HepG2 (cell line): ENCODE data around the gene CKS1B. TPM values are rescaled to one million over a fixed set of nuclear protein-coding genes. Genes with fewer than 3 reads are reported as not detected.

ENCODE experiments used
- ARNT2 ChIP-seq: sonication (generic); formaldehyde crosslinking; IDR thresholded peaks from 2 replicates; pipeline ENCODE4 v1.8.0; 2022; ENCODE audit warnings: mild to moderate bottlenecking, low read depth, missing genetic modification reagents, moderate library complexity
- BHLHE40 ChIP-seq: IDR thresholded peaks from 2 replicates; pipeline ENCODE4 v1.6.1; 2011; ENCODE audit warnings: low read length, improper control_type of control experiment
- CBFB ChIP-seq: sonication (generic); formaldehyde crosslinking; IDR thresholded peaks from 2 replicates; pipeline ENCODE4 v1.4.0; 2020; ENCODE audit warnings: missing genetic modification reagents
- CC2D1A ChIP-seq: sonication (generic); formaldehyde crosslinking; IDR thresholded peaks from 2 replicates; pipeline ENCODE4 v1.8.1; 2023; ENCODE audit warnings: mild to moderate bottlenecking, missing genetic modification reagents
- DNMT1 ChIP-seq: sonication (generic); formaldehyde crosslinking; IDR thresholded peaks from 2 replicates; pipeline ENCODE4 v1.5.1; 2020; ENCODE audit warnings: mild to moderate bottlenecking, missing genetic modification reagents
- HOXA9 ChIP-seq: sonication (generic); formaldehyde crosslinking; IDR thresholded peaks from 2 replicates; pipeline ENCODE4 v1.8.1; 2022; ENCODE audit warnings: missing genetic modification reagents, mild to moderate bottlenecking, moderate library complexity, borderline replicate concordance
- LBX2 ChIP-seq: sonication (generic); formaldehyde crosslinking; IDR thresholded peaks from 2 replicates; pipeline ENCODE4 v1.5.0; 2020; ENCODE audit warnings: missing genetic modification reagents, mild to moderate bottlenecking, borderline replicate concordance
- MIXL1 ChIP-seq: IDR thresholded peaks from 2 replicates; pipeline ENCODE4 v1.6.1; 2016
- PAXIP1 ChIP-seq: sonication (generic); formaldehyde crosslinking; conservative IDR thresholded peaks from 2 replicates; pipeline ENCODE4 v1.4.0; 2020; ENCODE audit warnings: mild to moderate bottlenecking, missing genetic modification reagents, moderate library complexity
- PITX1 ChIP-seq: sonication (generic); formaldehyde crosslinking; IDR thresholded peaks from 2 replicates; pipeline ENCODE4 v1.5.1; 2020; ENCODE audit warnings: mild to moderate bottlenecking, missing genetic modification reagents
- ZNF280D ChIP-seq: sonication (generic); formaldehyde crosslinking; IDR thresholded peaks from 2 replicates; pipeline ENCODE4 v1.5.1; 2020; ENCODE audit warnings: mild to moderate bottlenecking, missing genetic modification reagents
- ZNF597 ChIP-seq: sonication (generic); formaldehyde crosslinking; IDR thresholded peaks from 2 replicates; pipeline ENCODE4 v1.5.0; 2020; ENCODE audit warnings: missing genetic modification reagents
- ZNF687 ChIP-seq: sonication (generic); formaldehyde crosslinking; IDR thresholded peaks from 2 replicates; pipeline ENCODE4 v1.5.1; 2020; ENCODE audit warnings: mild to moderate bottlenecking, missing genetic modification reagents, moderate library complexity
- ZNF761 ChIP-seq: sonication (generic); formaldehyde crosslinking; conservative IDR thresholded peaks from 2 replicates; pipeline ENCODE4 v1.4.0; 2020; ENCODE audit warnings: mild to moderate bottlenecking, missing genetic modification reagents
- ZNF782 ChIP-seq: sonication (generic); formaldehyde crosslinking; IDR thresholded peaks from 2 replicates; pipeline ENCODE4 v1.4.0; 2020; ENCODE audit warnings: missing genetic modification reagents, mild to moderate bottlenecking, borderline replicate concordance
- polyA plus RNA-seq, 8 experiments: library from polyadenylated mRNA; depleted of rRNA in 3 of 8; stranded (reverse) in 7 of 8; unstranded in 1 of 8; fragments of >200 nt; fragmentation: Illumina TruSeq in 4 of 8; extraction: Trizol in 4 of 8; gene quantifications; 2 replicates each; pipeline versions ENCODE4 v1.2.1 to v1.2.3, GENCODE V29; 2011 to 2016; ENCODE audit warnings: low read depth in 4 of 8, missing spikeins in 1 of 8, mixed read lengths in 1 of 8; ENCODE audit not compliant: insufficient read depth in 1 of 8
- total RNA-seq, 5 experiments: library from RNA; depleted of rRNA; stranded (reverse); fragments of >200 nt; fragmentation: Illumina TruSeq; extraction: Trizol; gene quantifications; 2 replicates each; pipeline ENCODE4 v1.2.3, GENCODE V29; 2016; ENCODE audit warnings: low read depth in 1 of 5

CKS1B gene
- total and polyA plus RNA-seq, 2 of the 13 experiments (the other 11 are each of a cell fraction or from before 2014, with no cell fraction given): 217 to 222 TPM

- TF ChIP-seq ZNF280D (CRISPR knock-in tag) (no peak), CBFB (CRISPR knock-in tag) (0 out of 2 replicates have a peak, but pooled peaks have one; percentile 20), ZNF782 (CRISPR knock-in tag) (no peak), PITX1 (CRISPR knock-in tag) (peak; percentile 40; the same call in 1 of the 2 replicates), DNMT1 (CRISPR knock-in tag) (no peak), MIXL1 (CRISPR knock-in tag) (no peak), PAXIP1 (peak; percentile 61; the same call in 1 of the 2 replicates), CC2D1A (CRISPR knock-in tag) (no peak), ZNF597 (CRISPR knock-in tag) (no peak), ZNF761 (CRISPR knock-in tag) (0 out of 2 replicates have a peak, but pooled peaks have one; percentile 13), LBX2 (CRISPR knock-in tag) (no peak), ZNF687 (CRISPR knock-in tag) (peak; percentile 77), ARNT2 (CRISPR knock-in tag) (peak; percentile 70; the same call in 1 of the 2 replicates), BHLHE40 (peak; percentile 49; the same call in 1 of the 2 replicates), HOXA9 (no peak)
These were observed 29.4 kb downstream of the CKS1B start (continued) for GRCh38 chr1:155003766-155004351.
